Thyroid gland (tissue), 4 donors: ENCODE results near the gene C4orf50. TPM values are rescaled to one million over a fixed set of nuclear protein-coding genes. Genes with fewer than 3 reads are reported as not detected.
A peak's percentile ranks its signal among the peaks of the same experiment; 100 is the strongest.
"Not testable (repeated sequence)": the region's sequence is repeated elsewhere in the genome, so short reads cannot be mapped to it uniquely, and the experiment has no call there.

Source experiments
- DNase-seq, 2 donors: peaks; one replicate each; pipeline ENCODE4 v3.0.0-alpha.2; 2019
- H3K27ac ChIP-seq, 3 donors: fragments of 200-600 bp; sonication (generic); 1 replicate in 2 of 3; 2 replicates in 1 of 3; pipeline ENCODE4 v1.5.1; 2016 to 2019; ENCODE audit warnings: mild to moderate bottlenecking in 1 of 3, moderate library complexity in 1 of 3
- H3K27me3 ChIP-seq: fragments of 200-600 bp; sonication (generic); one replicate; pipeline ENCODE4 v1.5.1; 2019
- H3K36me3 ChIP-seq, 2 donors: fragments of 200-600 bp; sonication (generic); one replicate each; pipeline ENCODE4 v1.5.1; 2016 to 2019
- H3K4me1 ChIP-seq, 2 donors: fragments of 200-600 bp; sonication (generic); one replicate each; pipeline ENCODE4 v1.5.1; 2017 to 2019
- H3K4me3 ChIP-seq, 3 donors: fragments of 200-600 bp; sonication (generic); replicated peaks in 1 of 3; 1 replicate in 2 of 3; 2 replicates in 1 of 3; pipeline ENCODE4 v1.5.1; 2016; ENCODE audit warnings: mild to moderate bottlenecking in 1 of 3
- H3K9me3 ChIP-seq: fragments of 200-600 bp; sonication (generic); one replicate; pipeline ENCODE4 v1.5.1; 2017
- POLR2A ChIP-seq, 2 donors: fragments of 450-650 bp; IDR thresholded peaks; one replicate each; pipeline ENCODE4 v1.6.1; 2017; ENCODE audit warnings: antibody characterized with exemption in 2 of 2, mild to moderate bottlenecking in 2 of 2, moderate library complexity in 1 of 2
- WGBS, 2 donors: methylation state at CpG; one replicate each; pipeline ENCODE4 v1.1.5; 2017; 5-methylcytosine and 5-hydroxymethylcytosine counted together
- intact Hi-C: fragments of 100-400 bp; cut with DNase I; formaldehyde crosslinking; loops from one replicate; pipeline ENCODE4 v1.15.1; 2023
- total RNA-seq, 4 donors: library from RNA; depleted of rRNA; stranded (reverse); fragments of >200 nt; gene quantifications; one replicate each; pipeline ENCODE4 v1.2.3, GENCODE V29; 2016
- TF ChIP-seq, protein P1 (sequence below), 6 experiments: fragments of 200-600 bp in 3 of 6; fragments of 450-650 bp in 3 of 6; sonication (generic) in 3 of 6; IDR thresholded peaks; one replicate each; pipeline ENCODE4 v1.5.1; 2016 to 2019; ENCODE audit warnings: antibody characterized with exemption in 6 of 6, mild to moderate bottlenecking in 2 of 6, inconsistent platforms in 1 of 6, moderate library complexity in 1 of 6

C4orf50 gene
- total RNA-seq, 4 donors from 2014 or later = 0.11 to 0.15 (median 0.13) TPM; not detected in 1

DNA sequence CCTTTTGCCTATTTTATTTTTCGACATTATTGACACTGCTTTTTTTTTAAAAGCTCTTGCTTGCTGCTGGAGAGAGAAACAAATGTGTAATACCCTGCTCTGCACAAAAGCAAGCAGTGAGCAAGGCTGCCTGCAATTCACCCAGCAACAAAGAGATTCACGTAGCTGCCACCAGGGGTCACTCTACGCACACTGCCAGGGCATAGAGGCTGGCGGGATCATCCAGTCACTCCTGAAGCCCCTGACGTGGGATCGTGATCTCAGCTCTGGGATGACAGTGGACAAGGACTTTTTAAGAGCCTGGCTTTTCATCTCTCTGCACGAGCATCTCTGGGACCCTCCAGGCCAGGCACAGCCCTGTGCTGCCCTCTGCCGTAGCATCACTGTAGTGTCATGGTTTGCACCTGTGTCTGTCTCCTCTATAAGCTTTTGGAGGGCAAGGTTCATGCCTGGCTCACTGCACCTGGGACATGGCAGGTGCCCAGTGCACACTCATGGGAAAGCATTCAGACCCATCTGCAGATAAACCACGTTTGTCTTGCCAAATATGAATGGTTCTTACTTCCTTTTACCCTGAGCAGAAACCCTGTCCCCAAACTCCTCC lies 19.8 kb downstream of the C4orf50 start:
- WGBS, 2 donors = 2 to 3% methylated on average over 8 to 9 of the region's 9 CpGs
- H3K4me3 ChIP-seq = no peak overlapping the region
- TF ChIP-seq, protein P1, sequence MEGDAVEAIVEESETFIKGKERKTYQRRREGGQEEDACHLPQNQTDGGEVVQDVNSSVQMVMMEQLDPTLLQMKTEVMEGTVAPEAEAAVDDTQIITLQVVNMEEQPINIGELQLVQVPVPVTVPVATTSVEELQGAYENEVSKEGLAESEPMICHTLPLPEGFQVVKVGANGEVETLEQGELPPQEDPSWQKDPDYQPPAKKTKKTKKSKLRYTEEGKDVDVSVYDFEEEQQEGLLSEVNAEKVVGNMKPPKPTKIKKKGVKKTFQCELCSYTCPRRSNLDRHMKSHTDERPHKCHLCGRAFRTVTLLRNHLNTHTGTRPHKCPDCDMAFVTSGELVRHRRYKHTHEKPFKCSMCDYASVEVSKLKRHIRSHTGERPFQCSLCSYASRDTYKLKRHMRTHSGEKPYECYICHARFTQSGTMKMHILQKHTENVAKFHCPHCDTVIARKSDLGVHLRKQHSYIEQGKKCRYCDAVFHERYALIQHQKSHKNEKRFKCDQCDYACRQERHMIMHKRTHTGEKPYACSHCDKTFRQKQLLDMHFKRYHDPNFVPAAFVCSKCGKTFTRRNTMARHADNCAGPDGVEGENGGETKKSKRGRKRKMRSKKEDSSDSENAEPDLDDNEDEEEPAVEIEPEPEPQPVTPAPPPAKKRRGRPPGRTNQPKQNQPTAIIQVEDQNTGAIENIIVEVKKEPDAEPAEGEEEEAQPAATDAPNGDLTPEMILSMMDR (IDR thresholded peaks at IDR 0.05) = peak; percentile 83 to 95 (median 90)
- TF ChIP-seq POLR2A (IDR thresholded peaks at IDR 0.05) = no peak
- H3K27me3 ChIP-seq = no peaks in the 10 kb centered on the region
- H3K36me3 ChIP-seq = no peaks in the 10 kb centered on the region
- DNase-seq = peak; percentile 73 to 74
- H3K4me1 ChIP-seq = no peaks in the 10 kb centered on the region
- intact Hi-C loops = loop anchor here (5.0 to 10.0 kb wide), 2 partner anchors 246 to 334 kb away; no protein-coding TSS in a partner anchor
- H3K9me3 ChIP-seq = no peaks in the 10 kb centered on the region
- no peak overlapping the region for H3K27ac ChIP-seq

DNA sequence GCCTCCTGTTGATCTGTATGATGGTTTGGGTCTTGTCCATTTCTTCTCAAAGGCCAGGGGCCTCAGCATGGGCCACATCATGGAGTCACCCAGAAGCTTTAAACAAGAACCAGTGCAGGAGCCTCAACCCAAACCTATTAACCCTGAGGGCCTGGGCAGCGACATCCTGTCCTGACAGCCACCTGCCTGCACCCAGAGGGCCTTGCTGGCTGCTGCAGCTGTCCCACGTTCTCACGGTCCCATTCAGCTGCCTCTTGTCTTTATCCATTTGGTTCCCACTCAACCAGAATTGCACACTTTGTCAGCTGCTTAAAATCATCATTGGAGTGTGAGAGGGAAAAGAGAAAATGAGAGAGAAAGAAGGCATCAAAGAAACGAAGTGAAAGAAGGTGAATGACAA lies 21.6 kb downstream of the C4orf50 start:
- 54 to 57% methylated on average over 4 of the region's 4 CpGs for WGBS, 2 donors
- no peaks in the 10 kb centered on the region for H3K9me3 ChIP-seq
- intact Hi-C loops = loop anchor here (5.0 to 10.0 kb wide), 2 partner anchors 248 to 336 kb away; no protein-coding TSS in a partner anchor
- H3K27me3 ChIP-seq = no peaks in the 10 kb centered on the region
- H3K27ac ChIP-seq = no peak overlapping the region
- TF ChIP-seq POLR2A (IDR thresholded peaks at IDR 0.05) = no peak
- TF ChIP-seq, protein P1 (IDR thresholded peaks at IDR 0.05) = no peak
- no peak for DNase-seq
- H3K4me3 ChIP-seq = no peak overlapping the region
- no peaks in the 10 kb centered on the region for H3K4me1 ChIP-seq
- H3K36me3 ChIP-seq = no peaks in the 10 kb centered on the region

DNA sequence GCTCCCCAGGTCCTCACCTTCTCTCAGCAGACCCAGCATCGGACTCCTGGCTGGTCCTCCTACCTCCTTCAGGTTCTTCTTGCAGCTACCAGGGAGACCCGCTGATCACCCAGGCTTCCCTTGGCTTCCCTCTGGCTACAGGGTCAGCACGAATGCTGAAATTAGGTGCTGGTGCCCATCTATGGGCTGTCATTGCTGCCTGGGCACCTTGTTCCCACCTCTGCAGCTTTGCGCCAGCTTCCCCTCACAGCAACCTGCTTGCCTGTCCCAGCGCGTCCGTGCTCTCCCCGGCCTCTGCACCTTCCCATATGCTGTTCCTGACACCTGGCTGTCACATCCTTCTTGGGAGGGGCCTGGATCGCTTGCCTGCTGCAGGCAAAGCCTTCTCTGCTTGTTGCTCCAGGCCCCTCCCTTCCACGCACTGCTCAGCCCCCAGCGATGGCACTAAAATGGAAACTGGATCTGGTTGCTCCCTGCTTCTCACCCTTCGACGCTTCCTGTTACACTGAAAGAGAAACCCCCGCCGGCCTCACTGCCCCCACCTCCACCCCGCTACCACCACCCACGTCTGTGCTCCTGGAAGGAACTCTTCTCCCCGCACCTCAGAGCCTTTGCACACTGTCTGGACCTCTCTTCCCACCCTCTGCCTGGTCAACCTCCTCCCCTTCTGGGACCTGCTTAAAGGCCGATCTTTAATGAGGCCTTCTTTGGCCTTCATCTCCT lies 22.2 kb downstream of the C4orf50 start:
- no peaks in the 10 kb centered on the region for H3K27me3 ChIP-seq
- H3K27ac ChIP-seq = no peak overlapping the region
- H3K4me3 ChIP-seq = no peak overlapping the region
- no peak for DNase-seq
- intact Hi-C loops = loop anchor here (5.0 to 10.0 kb wide), 2 partner anchors 249 to 336 kb away; no protein-coding TSS in a partner anchor
- TF ChIP-seq POLR2A (IDR thresholded peaks at IDR 0.05) = no peak
- TF ChIP-seq, protein P1 (IDR thresholded peaks at IDR 0.05) = no peak
- H3K36me3 ChIP-seq = no peaks in the 10 kb centered on the region
- 68 to 74% methylated on average over 19 of the region's 19 CpGs for WGBS, 2 donors
- H3K4me1 ChIP-seq = no peaks in the 10 kb centered on the region
- H3K9me3 ChIP-seq = no peaks in the 10 kb centered on the region

DNA sequence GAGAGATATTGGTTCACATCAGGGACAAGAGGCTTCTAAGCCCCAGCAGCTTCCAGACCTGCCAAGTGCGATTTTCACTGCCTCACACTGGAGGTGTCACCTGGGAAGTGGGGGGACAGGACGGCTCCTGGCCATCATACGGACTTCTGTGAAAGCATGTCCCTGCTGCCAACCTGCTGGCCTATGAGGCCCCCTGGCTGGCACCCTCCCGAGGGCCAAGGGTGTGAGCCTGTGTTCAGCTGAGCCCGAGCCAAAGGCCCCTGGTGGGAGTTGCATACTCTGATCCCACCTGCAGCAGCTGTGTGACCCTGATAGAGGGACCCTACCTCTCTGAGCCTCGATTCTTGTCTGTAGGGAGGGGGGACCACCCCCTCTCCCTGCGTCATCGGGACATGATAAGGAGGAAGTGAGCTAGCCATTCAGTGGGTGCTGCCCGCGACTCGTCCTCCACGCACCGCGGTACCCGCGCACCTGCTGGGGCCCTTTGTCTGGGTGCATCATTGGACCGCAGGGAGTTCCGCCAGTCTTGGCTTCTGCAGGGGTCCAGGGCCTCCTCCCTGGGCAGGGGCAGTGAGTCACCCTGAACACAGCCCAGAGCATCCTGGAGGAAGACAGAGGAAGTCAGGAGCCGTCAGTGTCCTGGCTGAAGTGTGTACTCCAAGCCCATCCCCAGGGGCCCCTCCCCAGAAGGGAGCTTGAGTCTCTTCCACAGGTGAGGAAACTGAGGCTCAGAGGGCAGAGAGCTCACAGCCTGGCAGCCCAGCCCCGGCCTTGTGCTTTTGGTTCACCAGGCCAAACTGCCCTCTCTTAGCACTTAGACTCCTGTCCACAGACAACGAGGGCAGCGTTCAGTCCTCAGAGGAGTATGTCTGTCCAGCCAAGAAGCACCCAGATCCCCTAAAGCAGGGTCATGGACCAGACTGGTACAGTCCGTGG lies 24.1 kb downstream of the C4orf50 start:
- no peak for TF ChIP-seq POLR2A (IDR thresholded peaks at IDR 0.05)
- TF ChIP-seq, protein P1 (IDR thresholded peaks at IDR 0.05) = no peak
- no peak for DNase-seq
- WGBS, 2 donors = 83 to 87% methylated on average over 5 to 18 of the region's 23 CpGs
- Histone ChIP-seq H3K27ac (no peak overlapping the region), H3K36me3 (no peaks in the 10 kb centered on the region), H3K4me3 (no peak overlapping the region), H3K9me3 (no peaks in the 10 kb centered on the region), H3K4me1 (no peaks in the 10 kb centered on the region), H3K27me3 (no peaks in the 10 kb centered on the region)
- intact Hi-C loops = loop anchor here (10.0 kb wide), 1 partner anchor 251 kb away; no protein-coding TSS in a partner anchor

DNA sequence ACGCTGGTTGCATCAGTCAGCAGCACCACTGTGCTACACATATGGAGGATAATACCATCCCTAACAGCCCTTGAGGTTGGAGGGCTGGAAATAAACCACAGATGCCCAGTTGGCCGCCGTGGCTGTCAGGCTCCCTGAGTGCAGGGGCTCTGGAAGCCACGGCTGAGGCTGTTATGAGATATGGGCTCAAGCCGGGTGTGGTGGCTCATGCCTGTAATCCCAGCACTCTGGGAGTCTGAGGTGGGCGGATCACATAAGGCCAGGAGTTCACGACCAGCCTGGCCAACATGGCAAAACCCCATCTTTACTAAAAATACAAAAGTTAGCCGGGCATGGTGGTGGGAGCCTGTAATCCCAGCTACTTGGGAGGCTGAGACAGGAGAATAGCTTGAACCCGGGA lies 24.9 kb downstream of the C4orf50 start:
- H3K4me1 ChIP-seq, H3K27me3 ChIP-seq, H3K4me3 ChIP-seq, H3K36me3 ChIP-seq, H3K27ac ChIP-seq, H3K9me3 ChIP-seq, DNase-seq: not testable (repeated sequence)
- 81 to 93% methylated on average over 4 to 9 of the region's 9 CpGs for WGBS, 2 donors
- intact Hi-C loops = loop anchor here (10.0 kb wide), 1 partner anchor 251 kb away; no protein-coding TSS in a partner anchor
